Adrenal gland (tissue), 12 donors: ENCODE data around the gene TDRD7. TPM values are rescaled to one million over a fixed set of nuclear protein-coding genes. Genes with fewer than 3 reads are reported as not detected.
"Not testable (repeated sequence)": the region's sequence is repeated elsewhere in the genome, so short reads cannot be mapped to it uniquely, and the experiment has no call there.

Source experiments
- DNase-seq, 7 donors: peaks; one replicate each; pipeline ENCODE4 v3.0.0-alpha.2; 2019 to 2020
- H3K27ac ChIP-seq, 5 donors: fragments of 200-600 bp; sonication (generic) in 4 of 5; 1 replicate in 3 of 5; 2 replicates in 2 of 5; pipeline versions ENCODE4 v1.5.1 to v1.8.0; 2016 to 2020; ENCODE audit warnings: mild to moderate bottlenecking in 1 of 5
- H3K27me3 ChIP-seq: fragments of 200-600 bp; 2 replicates; pipeline ENCODE4 v1.8.0; 2021
- H3K36me3 ChIP-seq, 2 donors: fragments of 200-600 bp; replicated peaks in 1 of 2; 1 replicate in 1 of 2; 2 replicates in 1 of 2; pipeline versions ENCODE4 v1.5.1 to v1.8.0; 2018 to 2022
- H3K4me1 ChIP-seq, 2 donors: fragments of 200-600 bp; replicated peaks in 1 of 2; 1 replicate in 1 of 2; 2 replicates in 1 of 2; pipeline versions ENCODE4 v1.5.1 to v1.8.0; 2018 to 2021
- H3K4me3 ChIP-seq, 4 donors: fragments of 200-600 bp; sonication (generic) in 3 of 4; one replicate each; pipeline ENCODE4 v1.5.1; 2016 to 2018
- H3K9me3 ChIP-seq, 3 donors: fragments of 200-600 bp; sonication (generic) in 1 of 3; replicated peaks in 1 of 3; 1 replicate in 2 of 3; 2 replicates in 1 of 3; pipeline versions ENCODE4 v1.5.1 to v1.8.0; 2016 to 2021
- POLR2A ChIP-seq, 2 donors: fragments of 450-650 bp; IDR thresholded peaks; one replicate each; pipeline ENCODE4 v1.6.1; 2017; ENCODE audit warnings: antibody characterized with exemption in 2 of 2, mild to moderate bottlenecking in 2 of 2, moderate library complexity in 1 of 2
- WGBS, 4 donors: extraction: QIAGEN DNeasy Blood & Tissue Kit in 2 of 4; methylation state at CpG; one replicate each; pipeline versions ENCODE4 v1.1.5 to v1.1.7; 2013 to 2017; 5-methylcytosine and 5-hydroxymethylcytosine counted together
- intact Hi-C, 2 donors: fragments of 100-400 bp; cut with DNase I; formaldehyde crosslinking; loops; one replicate each; pipeline versions ENCODE4 v1.14.1 to v1.15.0; 2022 to 2023
- polyA plus RNA-seq, 3 donors: library from polyadenylated mRNA; stranded (reverse); fragments of 200-250 nt in 2 of 3; fragments of 350-450 nt in 1 of 3; fragmentation: Illumina TruSeq in 1 of 3; extraction: RNeasy Lipid Tissue Mini Kit (QIAGEN cat#74804) in 1 of 3; gene quantifications; one replicate each; pipeline ENCODE4 v1.2.3, GENCODE V29; 2013 to 2014
- total RNA-seq, 9 donors: library from RNA; depleted of rRNA in 4 of 9; stranded (reverse); fragments of >200 nt in 4 of 9; fragments of 120-200 nt in 1 of 9; fragmentation: NEBNext Ultra II Directional in 1 of 9; extraction: Animal tissue kit (Norgen Biotek cat#: 25700) in 1 of 9; gene quantifications; one replicate each; pipeline versions ENCODE4 v1.1.0 to v1.2.4, GENCODE V29; 2013 to 2023
- TF ChIP-seq, protein P1 (sequence below), 6 experiments: fragments of 450-650 bp in 4 of 6; fragments of 200-600 bp in 2 of 6; sonication (generic) in 1 of 6; IDR thresholded peaks; 1 replicate in 5 of 6; 2 replicates in 1 of 6; pipeline versions ENCODE4 v1.5.1 to v1.8.0; 2016 to 2021; ENCODE audit warnings: antibody characterized with exemption in 6 of 6, mild to moderate bottlenecking in 2 of 6, moderate library complexity in 1 of 6
- donor health status: healthy with polysubstance abuse.
- donor health status: Bipolar disorder and iron deficiency.
- donor health status: DM: yes; HTN: yes; CAD: no.
- donor health status: DM: no; HTN: no; CAD: no.
- donor health status: DM: no; HTN: no; CAD: no.
- donor health status: DM: yes; HTN: yes; CAD: no.

The TDRD7 gene
- total and polyA plus RNA-seq, 12 donors = 5.2 to 13.3 (median 9.2) TPM

DNA sequence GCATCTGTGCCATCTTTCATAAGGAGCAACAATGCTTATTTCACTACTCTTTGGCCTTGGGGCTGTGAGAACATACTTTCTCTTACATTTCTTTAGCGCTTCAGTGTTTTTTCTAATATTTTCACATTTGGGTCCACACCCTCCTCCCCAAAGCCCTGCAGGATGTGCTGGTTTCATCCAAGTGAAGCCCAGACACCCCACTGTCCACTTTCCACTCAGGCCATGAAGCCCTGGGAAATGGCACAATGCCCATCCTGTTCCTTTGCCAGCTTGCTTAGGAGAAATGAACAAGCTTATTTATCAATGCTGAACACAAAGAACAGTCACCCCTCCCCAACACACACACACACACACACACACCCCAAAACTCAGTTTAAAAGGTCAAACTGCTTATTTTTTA lies 72.2 kb downstream of the TDRD7 start:
- intact Hi-C loops = no loop called here
- no peaks in the 10 kb centered on the region for H3K27me3 ChIP-seq
- H3K36me3 ChIP-seq = no peaks in the 10 kb centered on the region
- no peak overlapping the region for H3K4me3 ChIP-seq
- TF ChIP-seq, protein P1, sequence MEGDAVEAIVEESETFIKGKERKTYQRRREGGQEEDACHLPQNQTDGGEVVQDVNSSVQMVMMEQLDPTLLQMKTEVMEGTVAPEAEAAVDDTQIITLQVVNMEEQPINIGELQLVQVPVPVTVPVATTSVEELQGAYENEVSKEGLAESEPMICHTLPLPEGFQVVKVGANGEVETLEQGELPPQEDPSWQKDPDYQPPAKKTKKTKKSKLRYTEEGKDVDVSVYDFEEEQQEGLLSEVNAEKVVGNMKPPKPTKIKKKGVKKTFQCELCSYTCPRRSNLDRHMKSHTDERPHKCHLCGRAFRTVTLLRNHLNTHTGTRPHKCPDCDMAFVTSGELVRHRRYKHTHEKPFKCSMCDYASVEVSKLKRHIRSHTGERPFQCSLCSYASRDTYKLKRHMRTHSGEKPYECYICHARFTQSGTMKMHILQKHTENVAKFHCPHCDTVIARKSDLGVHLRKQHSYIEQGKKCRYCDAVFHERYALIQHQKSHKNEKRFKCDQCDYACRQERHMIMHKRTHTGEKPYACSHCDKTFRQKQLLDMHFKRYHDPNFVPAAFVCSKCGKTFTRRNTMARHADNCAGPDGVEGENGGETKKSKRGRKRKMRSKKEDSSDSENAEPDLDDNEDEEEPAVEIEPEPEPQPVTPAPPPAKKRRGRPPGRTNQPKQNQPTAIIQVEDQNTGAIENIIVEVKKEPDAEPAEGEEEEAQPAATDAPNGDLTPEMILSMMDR (IDR thresholded peaks at IDR 0.05) = no peak
- no peak for TF ChIP-seq POLR2A (IDR thresholded peaks at IDR 0.05)
- peaks cover 0 to 4% of the 10 kb centered on the region in 2 donors for H3K4me1 ChIP-seq
- WGBS, 4 donors = 81 to 97% (median 90%) methylated on average over 1 of the region's 1 CpG
- peak in 6 of 7 donors; percentile 36 to 82 (median 55) for DNase-seq
- H3K27ac ChIP-seq = no peak overlapping the region
- H3K9me3 ChIP-seq = no peaks in the 10 kb centered on the region

DNA sequence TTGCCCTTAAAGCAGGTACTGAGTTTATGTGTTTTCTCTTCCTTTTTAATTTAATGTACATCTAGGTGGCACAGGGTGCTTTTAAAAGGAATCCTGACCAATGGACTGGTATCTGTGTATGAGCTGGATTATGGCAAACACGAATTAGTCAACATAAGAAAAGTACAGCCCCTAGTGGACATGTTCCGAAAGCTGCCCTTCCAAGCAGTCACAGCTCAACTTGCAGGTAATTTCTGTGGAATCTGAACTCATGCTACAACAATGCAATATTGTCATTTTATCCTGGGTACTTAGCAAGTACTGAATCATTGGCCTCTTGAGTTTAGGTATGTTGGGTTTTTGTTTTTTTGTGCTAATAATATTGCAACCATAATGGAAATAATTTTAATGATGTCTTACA lies 75.2 kb downstream of the TDRD7 start:
- H3K27ac ChIP-seq = no peak overlapping the region
- intact Hi-C loops = no loop called here
- no peak for TF ChIP-seq POLR2A (IDR thresholded peaks at IDR 0.05)
- TF ChIP-seq, protein P1 (IDR thresholded peaks at IDR 0.05) = no peak
- no peak for DNase-seq
- H3K36me3 ChIP-seq = no peaks in the 10 kb centered on the region
- H3K4me3 ChIP-seq = no peak overlapping the region
- H3K27me3 ChIP-seq = no peaks in the 10 kb centered on the region
- peaks cover 0 to 4% of the 10 kb centered on the region in 2 donors for H3K4me1 ChIP-seq
- WGBS, 4 donors = 85 to 97% (median 91%) methylated on average over 2 of the region's 2 CpGs
- H3K9me3 ChIP-seq = no peaks in the 10 kb centered on the region

DNA sequence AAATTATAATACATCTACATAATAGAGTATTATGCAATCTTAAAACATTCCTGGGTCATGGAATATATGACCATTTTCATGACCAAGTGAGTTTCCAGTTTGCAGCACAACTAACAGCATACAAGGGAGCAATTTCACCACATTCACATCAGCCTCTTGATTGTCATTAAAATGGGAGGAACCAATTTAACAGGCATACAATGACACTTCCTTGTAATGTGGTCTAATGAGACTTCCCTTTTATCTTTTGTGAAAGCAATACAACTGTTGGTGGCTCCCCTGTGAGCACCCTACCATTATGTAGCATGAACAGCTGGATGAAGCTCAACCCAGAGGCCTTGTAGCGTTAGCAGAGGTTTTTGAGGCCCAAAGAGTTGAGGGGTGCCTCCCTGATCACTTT lies 76.0 kb downstream of the TDRD7 start:
- Histone ChIP-seq H3K4me3 (no peak overlapping the region), H3K27me3 (no peaks in the 10 kb centered on the region), H3K36me3 (no peaks in the 10 kb centered on the region), H3K9me3 (no peaks in the 10 kb centered on the region), H3K4me1 (peaks cover 0 to 4% of the 10 kb centered on the region in 2 donors), H3K27ac (no peak overlapping the region)
- WGBS, 4 donors = 91 to 100% (median 100%) methylated on average over 1 of the region's 1 CpG
- intact Hi-C loops = no loop called here
- DNase-seq = no peak
- TF ChIP-seq, protein P1 (IDR thresholded peaks at IDR 0.05) = no peak
- no peak for TF ChIP-seq POLR2A (IDR thresholded peaks at IDR 0.05)

DNA sequence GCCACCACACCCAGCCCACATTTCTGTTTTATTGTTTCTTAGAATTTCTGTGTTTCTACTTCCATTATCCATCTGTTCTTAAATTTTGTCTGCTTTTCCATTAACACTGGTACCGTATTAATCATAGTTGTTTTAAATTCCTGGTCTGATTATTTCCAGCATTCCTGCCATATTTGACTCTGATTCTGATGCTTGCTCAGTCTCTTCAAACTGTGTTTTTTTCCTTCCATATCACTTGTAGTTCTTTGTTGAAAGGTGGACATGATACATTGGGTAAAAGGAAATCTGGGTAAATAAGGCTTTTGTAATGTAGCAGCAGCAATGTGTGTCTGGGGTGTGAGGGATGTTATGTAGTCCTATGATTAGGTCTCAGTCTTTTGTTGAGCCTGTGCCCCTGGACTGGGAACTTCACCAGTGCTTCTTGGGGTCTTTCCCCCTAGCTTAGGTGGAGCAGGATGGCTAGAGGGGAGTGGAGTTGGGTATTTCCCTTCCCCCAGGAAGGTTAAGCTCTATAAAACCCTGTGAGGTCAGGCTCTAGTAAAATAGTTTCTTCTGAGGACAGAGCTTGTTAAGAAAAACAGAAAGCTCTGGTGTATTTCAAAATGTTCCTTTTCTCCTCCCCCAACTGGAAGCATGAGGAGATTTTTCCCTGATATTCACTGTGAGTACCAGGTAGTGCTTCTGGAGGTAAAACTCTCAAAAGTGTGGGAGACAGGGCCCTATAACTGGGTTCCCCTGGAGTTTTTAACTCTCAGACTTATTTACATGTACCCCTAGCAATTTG lies 79.5 kb downstream of the TDRD7 start:
- no peak for TF ChIP-seq POLR2A (IDR thresholded peaks at IDR 0.05)
- TF ChIP-seq, protein P1 (IDR thresholded peaks at IDR 0.05) = no peak
- Histone ChIP-seq H3K27ac (no peak overlapping the region), H3K9me3 (no peaks in the 10 kb centered on the region), H3K36me3 (peaks cover 0 to 4% of the 10 kb centered on the region in 2 donors), H3K27me3 (no peaks in the 10 kb centered on the region), H3K4me3 (no peak overlapping the region), H3K4me1 (no peaks in the 10 kb centered on the region)
- no peak for DNase-seq
- 96 to 100% (median 98%) methylated on average over 1 of the region's 1 CpG for WGBS, 4 donors
- intact Hi-C loops = no loop called here

DNA sequence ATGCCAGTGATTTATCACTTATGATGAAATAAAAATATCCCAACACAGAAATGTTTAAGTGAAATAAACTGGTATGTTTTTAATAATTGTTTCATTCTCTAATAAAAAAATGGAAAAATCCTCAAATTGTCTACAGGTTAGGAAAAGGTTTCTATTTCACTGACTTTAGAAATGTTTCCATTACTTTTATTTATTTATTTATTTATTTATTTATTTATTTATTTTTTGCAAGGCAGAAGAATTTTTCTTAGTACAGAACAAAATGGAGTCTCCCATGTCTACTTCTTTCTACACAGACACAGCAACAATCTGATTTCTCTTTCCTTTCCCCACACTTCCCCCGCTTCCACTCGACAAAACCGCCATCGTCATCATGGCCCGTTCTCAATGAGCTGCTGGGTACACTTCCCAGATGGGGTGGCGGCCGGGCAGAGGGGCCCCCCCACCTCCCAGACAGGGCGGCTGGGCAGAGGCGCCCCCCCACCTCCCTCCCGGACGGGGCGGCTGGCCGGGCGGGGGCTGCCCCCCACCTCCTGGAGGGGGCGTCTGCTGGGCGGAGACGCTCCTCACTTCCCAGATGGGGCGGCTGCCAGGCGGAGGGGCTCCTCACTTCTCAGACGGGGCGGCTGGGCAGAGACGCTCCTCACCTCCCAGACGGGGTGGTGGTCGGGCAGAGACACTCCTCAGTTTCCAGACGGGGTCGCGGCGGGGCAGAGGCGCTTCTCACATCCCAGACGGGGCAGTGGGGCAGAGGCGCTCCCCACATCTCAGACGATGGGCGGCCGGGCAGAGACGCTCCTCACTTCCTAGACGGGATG lies 85.9 kb downstream of the TDRD7 start:
- DNase-seq, H3K27ac ChIP-seq, H3K4me1 ChIP-seq, intact Hi-C loops, H3K9me3 ChIP-seq, H3K27me3 ChIP-seq, H3K4me3 ChIP-seq, H3K36me3 ChIP-seq: not testable (repeated sequence)
- WGBS, 4 donors = 92 to 96% (median 96%) methylated on average over 11 to 36 of the region's 36 CpGs

DNA sequence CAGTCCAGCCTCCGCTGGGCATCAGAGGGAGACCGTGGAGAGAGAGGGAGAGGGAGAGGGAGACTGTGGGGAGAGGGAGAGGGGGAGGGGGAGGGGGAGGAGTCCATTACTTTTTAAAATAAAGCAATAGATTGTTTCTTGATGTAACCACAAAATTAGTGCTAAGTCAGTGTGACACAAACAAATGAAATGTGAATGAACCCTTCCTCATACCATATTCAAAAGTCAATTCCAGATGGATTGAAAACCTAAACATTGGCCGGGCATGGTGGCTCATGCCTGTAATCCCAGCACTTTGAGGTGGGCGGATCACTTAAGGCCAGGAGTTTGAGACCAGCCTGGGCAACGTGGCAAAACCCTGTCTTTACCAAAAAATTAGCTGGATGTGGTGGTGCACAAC lies 87.0 kb downstream of the TDRD7 start:
- H3K9me3 ChIP-seq, DNase-seq, intact Hi-C loops, H3K27me3 ChIP-seq, H3K36me3 ChIP-seq, H3K4me3 ChIP-seq, H3K27ac ChIP-seq: not testable (repeated sequence)
- peaks cover 15 to 19% of the 10 kb centered on the region in 2 donors for H3K4me1 ChIP-seq
- 81 to 84% (median 83%) methylated on average over 5 of the region's 5 CpGs for WGBS, 4 donors
